Smooth muscle cell (in vitro differentiated cells): ENCODE data around the gene GREM2. TPM values are rescaled to one million over a fixed set of nuclear protein-coding genes. Genes with fewer than 3 reads are reported as not detected.

Source experiments
- DNase-seq: peaks from one replicate; lab custom pipeline; 2025; ENCODE audit not compliant: unreplicated experiment; lab: John Stamatoyannopoulos, UW
- H2AFZ ChIP-seq: fragments of 200-600 bp; sonication (generic); 2 replicates; pipeline ENCODE4 v1.6.0; 2016; ENCODE audit warnings: antibody characterized with exemption, low read depth, mild to moderate bottlenecking
- H3F3A ChIP-seq: fragments of 200-600 bp; sonication (generic); 2 replicates; pipeline ENCODE4 v1.6.0; 2017; ENCODE audit warnings: antibody characterized with exemption, low read depth
- H3K27ac ChIP-seq: fragments of 200-600 bp; sonication (generic); 2 replicates; pipeline ENCODE4 v1.5.1; 2016; ENCODE audit warnings: low read depth, mild to moderate bottlenecking
- H3K27me3 ChIP-seq: fragments of 200-600 bp; sonication (generic); 2 replicates; pipeline ENCODE4 v1.6.1; 2016; ENCODE audit warnings: low read depth, mild to moderate bottlenecking
- H3K36me3 ChIP-seq: fragments of 200-600 bp; sonication (generic); 2 replicates; pipeline ENCODE4 v1.5.1; 2016; ENCODE audit warnings: low read depth
- H3K4me1 ChIP-seq: fragments of 200-600 bp; sonication (generic); 2 replicates; pipeline ENCODE4 v1.5.1; 2016; ENCODE audit warnings: low read depth
- H3K4me2 ChIP-seq: fragments of 200-600 bp; sonication (generic); 2 replicates; pipeline ENCODE4 v1.6.0; 2016; ENCODE audit warnings: mild to moderate bottlenecking
- H3K4me3 ChIP-seq: fragments of 200-600 bp; sonication (generic); 2 replicates; pipeline ENCODE4 v1.5.1; 2016; ENCODE audit warnings: mild to moderate bottlenecking
- H3K79me2 ChIP-seq: fragments of 200-600 bp; sonication (generic); 2 replicates; pipeline ENCODE4 v1.6.0; 2016; ENCODE audit warnings: low read depth, mild to moderate bottlenecking
- H3K9ac ChIP-seq: fragments of 200-600 bp; sonication (generic); 2 replicates; pipeline ENCODE4 v1.6.0; 2016; ENCODE audit warnings: low read depth
- H3K9me3 ChIP-seq: fragments of 200-600 bp; sonication (generic); replicated peaks from 2 replicates; pipeline ENCODE4 v1.5.1; 2016; ENCODE audit warnings: low read depth
- H4K20me1 ChIP-seq: fragments of 200-600 bp; sonication (generic); 2 replicates; pipeline ENCODE4 v1.6.0; 2016; ENCODE audit warnings: low read depth
- WGBS: methylation state at CpG from one replicate; pipeline ENCODE4 v1.1.7; 2016; ENCODE audit warnings: low lambda C conversion rate; 5-methylcytosine and 5-hydroxymethylcytosine counted together
- polyA plus RNA-seq: library from polyadenylated mRNA; unstranded; fragments of >200 nt; fragmentation: Nextera tagmentation; extraction: Ambion mirVana; gene quantifications from 2 replicates; pipeline ENCODE4 v1.2.1, GENCODE V29; 2016
- total RNA-seq: library from RNA; depleted of rRNA; stranded (reverse); fragments of >200 nt; gene quantifications from 2 replicates; pipeline ENCODE4 v1.2.3, GENCODE V29; 2014
- TF ChIP-seq, protein P1 (sequence below): fragments of 200-600 bp; sonication (generic); IDR thresholded peaks from 2 replicates; pipeline ENCODE4 v1.5.1; 2017; ENCODE audit warnings: borderline replicate concordance, mild to moderate bottlenecking, antibody characterized with exemption; ENCODE audit not compliant: insufficient read depth, poor library complexity, severe bottlenecking

The GREM2 gene
- total and polyA plus RNA-seq, 2 experiments from 2014 or later, result 8.0 to 15.1 TPM

DNA sequence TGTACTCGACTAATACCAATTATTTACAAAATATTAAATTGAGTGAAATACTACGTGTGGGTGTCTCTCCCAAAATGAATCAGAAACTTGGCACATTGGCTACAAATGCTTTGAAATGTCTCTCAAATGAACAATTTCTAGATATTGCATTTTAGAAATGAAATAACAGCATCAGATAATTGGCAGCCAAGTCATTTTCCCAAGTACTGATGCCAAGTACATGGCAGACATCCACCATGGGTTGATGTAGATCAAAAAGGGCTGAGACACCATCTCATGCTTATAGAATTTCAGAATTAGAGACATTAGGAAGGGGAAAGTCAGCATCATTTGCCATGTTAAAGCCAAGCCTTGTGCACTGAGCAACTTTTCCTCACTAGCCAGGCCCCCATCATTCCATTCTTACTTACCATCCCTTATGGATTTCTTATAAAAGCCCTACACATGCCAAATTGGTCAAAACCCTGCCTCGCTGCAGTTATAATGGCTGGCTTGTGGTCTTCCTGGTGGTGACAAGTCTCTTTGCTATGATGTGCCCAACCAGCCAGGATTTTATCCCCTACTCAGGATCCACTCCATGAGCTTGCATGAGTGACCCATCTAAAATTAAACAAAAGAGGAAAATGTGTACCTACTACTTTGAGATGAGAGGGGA is 73.1 kb downstream of the GREM2 start:
- no peaks in the 10 kb centered on the region for H3F3A ChIP-seq
- H3K9ac ChIP-seq, result no peak overlapping the region
- TF ChIP-seq, protein P1, sequence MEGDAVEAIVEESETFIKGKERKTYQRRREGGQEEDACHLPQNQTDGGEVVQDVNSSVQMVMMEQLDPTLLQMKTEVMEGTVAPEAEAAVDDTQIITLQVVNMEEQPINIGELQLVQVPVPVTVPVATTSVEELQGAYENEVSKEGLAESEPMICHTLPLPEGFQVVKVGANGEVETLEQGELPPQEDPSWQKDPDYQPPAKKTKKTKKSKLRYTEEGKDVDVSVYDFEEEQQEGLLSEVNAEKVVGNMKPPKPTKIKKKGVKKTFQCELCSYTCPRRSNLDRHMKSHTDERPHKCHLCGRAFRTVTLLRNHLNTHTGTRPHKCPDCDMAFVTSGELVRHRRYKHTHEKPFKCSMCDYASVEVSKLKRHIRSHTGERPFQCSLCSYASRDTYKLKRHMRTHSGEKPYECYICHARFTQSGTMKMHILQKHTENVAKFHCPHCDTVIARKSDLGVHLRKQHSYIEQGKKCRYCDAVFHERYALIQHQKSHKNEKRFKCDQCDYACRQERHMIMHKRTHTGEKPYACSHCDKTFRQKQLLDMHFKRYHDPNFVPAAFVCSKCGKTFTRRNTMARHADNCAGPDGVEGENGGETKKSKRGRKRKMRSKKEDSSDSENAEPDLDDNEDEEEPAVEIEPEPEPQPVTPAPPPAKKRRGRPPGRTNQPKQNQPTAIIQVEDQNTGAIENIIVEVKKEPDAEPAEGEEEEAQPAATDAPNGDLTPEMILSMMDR, result no peak
- no peak overlapping the region for H2AFZ ChIP-seq
- no peaks in the 10 kb centered on the region for H3K9me3 ChIP-seq
- no peaks in the 10 kb centered on the region for H3K36me3 ChIP-seq
- no peaks in the 10 kb centered on the region for H3K27me3 ChIP-seq
- WGBS, result 80% methylated on average over 3 of the region's 3 CpGs
- no peaks in the 10 kb centered on the region for H3K4me1 ChIP-seq
- no peaks in the 10 kb centered on the region for H4K20me1 ChIP-seq
- no peak overlapping the region for H3K27ac ChIP-seq
- no peak for DNase-seq
- no peak overlapping the region for H3K4me3 ChIP-seq
- H3K79me2 ChIP-seq, result no peaks in the 10 kb centered on the region
- no peak overlapping the region for H3K4me2 ChIP-seq

- Histone ChIP-seq H2AFZ (no peak overlapping the region), H3K9ac (no peak overlapping the region), H3K4me3 (no peak overlapping the region), H3K79me2 (no peaks in the 10 kb centered on the region), H3K4me2 (no peak overlapping the region), H3K9me3 (no peaks in the 10 kb centered on the region), H3K27me3 (no peaks in the 10 kb centered on the region), H3F3A (no peaks in the 10 kb centered on the region), H3K4me1 (no peaks in the 10 kb centered on the region), H4K20me1 (no peaks in the 10 kb centered on the region), H3K36me3 (no peaks in the 10 kb centered on the region), H3K27ac (no peak overlapping the region)
- no peak for DNase-seq
- TF ChIP-seq, protein P1, result no peak
- 91% methylated on average over 2 of the region's 2 CpGs for WGBS
These were observed 78.7 kb downstream of the GREM2 start for GRCh38 chr1:240533154-240533780.

DNA sequence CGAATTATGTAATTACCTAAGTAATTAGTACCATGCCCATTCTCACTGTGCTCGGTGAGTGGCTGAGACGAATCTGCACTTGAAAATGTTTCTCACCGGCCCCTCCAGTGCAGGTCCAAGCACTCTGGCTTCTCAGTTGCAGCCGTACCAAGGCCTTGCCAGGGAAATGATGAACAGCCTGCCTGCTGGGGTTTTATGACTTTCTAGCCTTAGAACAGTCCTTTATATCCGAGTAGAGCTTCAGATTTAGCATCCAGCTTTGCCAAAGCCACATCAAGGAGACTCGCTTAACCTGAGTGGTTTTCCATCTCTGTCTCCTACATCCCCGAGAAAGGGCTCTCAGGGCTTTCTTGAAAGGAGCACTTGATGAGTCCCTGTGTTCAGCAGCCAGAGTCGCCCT is 83.4 kb downstream of the GREM2 start:
- TF ChIP-seq, protein P1, result no peak
- no peak overlapping the region for H2AFZ ChIP-seq
- H4K20me1 ChIP-seq, result no peaks in the 10 kb centered on the region
- no peaks in the 10 kb centered on the region for H3K4me1 ChIP-seq
- no peak overlapping the region for H3K27ac ChIP-seq
- DNase-seq, result no peak
- H3K4me2 ChIP-seq, result no peak overlapping the region
- H3K79me2 ChIP-seq, result no peaks in the 10 kb centered on the region
- no peak overlapping the region for H3K4me3 ChIP-seq
- H3K9ac ChIP-seq, result no peak overlapping the region
- H3K9me3 ChIP-seq, result no peaks in the 10 kb centered on the region
- H3F3A ChIP-seq, result peaks cover 2% of the 10 kb centered on the region
- 88% methylated on average over 9 of the region's 9 CpGs for WGBS
- no peaks in the 10 kb centered on the region for H3K36me3 ChIP-seq
- H3K27me3 ChIP-seq, result no peaks in the 10 kb centered on the region

DNA sequence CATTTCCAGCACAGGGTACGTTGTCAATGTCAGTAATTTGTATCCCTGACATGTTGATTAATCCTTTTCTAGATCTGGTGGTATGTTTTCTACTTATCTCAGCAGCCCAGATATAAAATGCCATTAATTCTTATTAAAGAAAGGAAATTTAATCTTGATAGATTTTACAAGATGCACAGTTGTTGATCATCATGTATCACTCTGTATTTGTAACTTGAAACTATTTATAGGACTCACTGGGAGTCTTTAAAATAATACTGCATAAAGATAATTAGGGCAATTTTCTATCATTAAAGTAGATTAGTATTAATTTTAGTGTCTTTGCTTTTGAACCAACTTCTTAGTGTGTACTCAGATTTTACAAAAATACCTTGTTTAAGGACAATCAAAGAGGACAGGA is 84.9 kb downstream of the GREM2 start:
- H3K4me3 ChIP-seq, result no peak overlapping the region
- no peak for DNase-seq
- TF ChIP-seq, protein P1, result no peak
- H3K36me3 ChIP-seq, result no peaks in the 10 kb centered on the region
- no peak overlapping the region for H3K9ac ChIP-seq
- peaks cover 2% of the 10 kb centered on the region for H3F3A ChIP-seq
- no peak overlapping the region for H2AFZ ChIP-seq
- no peak overlapping the region for H3K27ac ChIP-seq
- WGBS, result 35% methylated on average over 1 of the region's 1 CpG
- H3K79me2 ChIP-seq, result no peaks in the 10 kb centered on the region
- no peaks in the 10 kb centered on the region for H3K9me3 ChIP-seq
- H3K27me3 ChIP-seq, result no peaks in the 10 kb centered on the region
- no peaks in the 10 kb centered on the region for H4K20me1 ChIP-seq
- no peak overlapping the region for H3K4me2 ChIP-seq
- H3K4me1 ChIP-seq, result no peaks in the 10 kb centered on the region
